HG03280 (cell line): Measurements from ENCODE around the gene TSPAN1.
A peak's percentile ranks its signal among the peaks of the same experiment; 100 is the strongest.

Source experiments
- ATAC-seq: cut with Tn5 transposase; IDR thresholded peaks from one replicate; pipeline ENCODE4 v1.9.1; 2021; ENCODE audit warnings: mild to moderate bottlenecking, moderate library complexity; ENCODE audit not compliant: unreplicated experiment

Gene TSPAN1

DNA sequence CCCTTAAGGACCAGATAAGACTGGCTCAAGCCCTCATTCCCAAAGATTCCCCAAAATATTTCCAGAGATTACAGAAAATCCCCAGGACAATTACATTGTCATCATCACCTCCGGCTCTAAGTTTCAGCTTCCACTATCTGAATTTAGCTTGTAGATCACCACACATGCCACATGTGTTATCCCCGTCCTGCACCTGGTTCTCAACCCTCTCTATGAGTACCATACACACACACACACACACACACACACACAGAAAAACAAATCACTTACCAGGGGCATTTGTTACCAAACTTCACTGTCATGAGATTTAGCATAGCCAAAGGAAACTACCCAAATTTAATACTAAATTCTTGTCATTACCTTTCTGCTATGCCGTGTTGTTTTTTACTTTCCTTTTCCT, 15.4 kb upstream of the TSPAN1 start:
- ATAC-seq: no peak

DNA sequence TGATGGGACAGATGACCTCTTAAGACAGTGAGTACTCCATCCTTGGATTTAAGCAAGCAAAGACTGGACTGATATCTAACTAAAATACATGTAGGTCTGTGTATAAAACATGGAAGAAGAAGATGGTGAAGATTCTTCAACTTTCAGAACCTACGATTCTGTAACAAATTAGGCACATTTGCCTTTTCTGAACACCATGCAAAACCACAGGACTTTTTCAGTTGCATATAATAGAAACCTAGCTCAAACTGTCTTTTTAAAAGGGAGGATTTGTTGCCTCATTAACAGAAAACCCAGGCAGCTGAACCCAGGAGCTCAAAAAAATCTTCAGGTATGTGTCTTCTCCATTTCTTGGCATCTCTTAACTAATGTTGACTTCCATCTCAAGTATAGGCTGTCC, 14.7 kb upstream of the TSPAN1 start:
- no peak for ATAC-seq

DNA sequence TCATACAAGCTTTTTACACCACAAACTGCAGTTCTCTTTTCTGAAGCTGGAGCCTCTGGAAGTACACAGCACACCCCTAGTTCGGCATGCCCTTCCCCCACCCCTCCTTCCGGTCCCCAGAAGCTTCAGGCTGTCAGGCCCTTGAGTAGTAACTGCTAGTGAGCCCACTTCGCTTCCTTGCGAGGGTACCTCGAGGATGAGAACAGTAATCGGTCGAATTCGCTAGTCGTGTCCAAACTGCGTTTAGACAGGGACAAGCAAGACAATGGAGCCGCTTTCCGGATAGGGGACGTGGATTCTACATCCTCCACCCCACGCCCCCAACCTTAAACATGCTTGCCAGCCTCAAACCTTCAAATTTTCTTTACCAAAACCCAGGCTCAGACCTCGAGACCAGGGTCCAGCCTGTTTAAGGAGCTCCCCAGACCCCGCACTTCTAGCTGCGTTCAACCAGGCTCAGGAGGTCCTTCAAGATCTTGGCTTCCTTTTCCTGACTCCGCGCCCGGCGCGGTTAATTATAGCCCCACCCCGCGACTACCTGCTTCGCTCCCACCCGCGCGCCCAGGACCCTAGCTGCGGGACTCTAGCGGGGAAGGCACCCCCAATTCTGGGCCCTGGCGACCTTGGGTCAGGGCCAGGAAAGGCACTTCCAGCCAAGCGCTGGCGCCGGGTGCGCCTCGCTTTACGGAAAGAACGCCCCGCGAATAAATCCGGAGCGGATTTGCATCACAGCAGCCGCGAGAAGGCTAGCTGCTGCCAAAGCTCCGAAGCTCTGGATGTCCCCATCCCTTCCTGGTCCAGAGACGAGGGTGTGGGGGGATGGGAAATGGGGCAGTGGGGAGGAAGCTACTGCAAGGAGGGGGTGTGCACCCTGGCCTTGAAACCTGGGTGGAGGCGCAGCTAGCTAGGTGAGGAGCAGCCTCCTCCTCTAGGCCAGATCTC, 8.1 kb upstream of the TSPAN1 start:
- no peak for ATAC-seq

DNA sequence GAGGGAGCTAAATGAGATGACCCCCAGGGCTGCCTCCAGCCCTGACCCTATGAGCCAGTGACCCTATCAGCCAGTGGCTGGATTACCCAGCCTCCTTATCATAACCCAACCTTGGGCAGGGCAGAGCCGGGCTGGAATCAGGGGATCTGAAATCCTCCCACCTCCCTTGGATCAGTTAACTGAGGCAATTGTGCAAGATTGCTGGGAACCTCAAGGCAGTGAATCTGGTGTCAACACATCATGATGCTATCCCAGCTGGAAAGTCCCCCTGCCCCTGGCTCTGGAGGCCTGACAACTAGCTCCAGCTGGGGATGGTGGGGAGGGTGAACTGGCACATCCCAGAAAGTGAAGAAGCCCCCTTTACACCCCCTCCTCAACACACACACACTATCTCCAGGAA, 6.4 kb upstream of the TSPAN1 start:
- no peak for ATAC-seq

DNA sequence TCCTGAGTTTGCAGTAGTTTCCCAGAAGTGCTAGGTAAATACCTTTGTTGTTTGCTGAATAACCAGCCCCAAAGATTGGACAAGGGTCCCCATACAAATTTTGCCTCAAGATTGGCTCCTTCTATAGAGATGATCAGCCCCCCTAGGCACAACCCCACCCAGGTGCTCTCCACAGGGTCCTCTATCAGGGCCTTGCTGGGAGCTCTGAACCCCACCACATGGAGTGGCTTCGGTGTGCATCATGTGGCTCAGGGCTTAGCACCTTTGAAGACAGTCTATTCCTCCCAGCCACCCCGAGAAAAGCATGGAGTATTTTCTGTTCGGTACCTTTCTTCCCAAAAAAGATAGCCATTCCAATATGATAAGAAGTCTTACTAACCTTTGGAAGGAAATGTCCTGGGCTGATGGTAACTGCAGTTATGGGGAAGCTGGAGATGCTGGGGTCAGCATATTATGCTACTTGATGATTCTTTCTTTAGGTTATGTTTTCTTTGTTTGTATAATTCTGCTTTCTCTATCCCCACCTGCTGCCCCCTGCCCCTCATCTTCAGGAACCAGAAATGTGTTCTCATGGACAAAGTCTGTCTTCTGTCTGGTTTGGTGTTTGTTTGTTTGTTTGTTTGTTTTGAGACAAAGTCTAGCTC, 5.0 kb upstream of the TSPAN1 start:
- no peak for ATAC-seq

DNA sequence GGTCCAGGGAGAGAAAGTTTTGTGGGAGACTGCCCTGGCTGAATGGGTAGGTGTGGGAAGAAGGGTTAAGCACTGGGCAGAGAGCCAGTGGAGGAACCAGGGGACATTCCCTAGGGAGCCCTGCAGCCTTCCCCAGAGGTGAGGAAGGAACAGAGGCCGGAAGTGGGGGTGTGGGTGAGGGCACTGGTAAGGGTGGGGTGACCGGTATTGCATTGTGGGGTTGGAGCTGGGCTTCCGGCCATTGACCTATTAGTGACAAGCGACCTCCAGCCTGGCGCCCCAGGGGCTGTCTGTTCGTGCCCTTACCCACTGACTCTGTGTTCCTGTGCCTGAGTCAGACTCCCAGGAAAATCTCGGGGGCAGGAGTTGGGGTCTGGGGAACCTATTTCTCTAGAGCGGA, 3.5 kb upstream of the TSPAN1 start:
- no peak for ATAC-seq

DNA sequence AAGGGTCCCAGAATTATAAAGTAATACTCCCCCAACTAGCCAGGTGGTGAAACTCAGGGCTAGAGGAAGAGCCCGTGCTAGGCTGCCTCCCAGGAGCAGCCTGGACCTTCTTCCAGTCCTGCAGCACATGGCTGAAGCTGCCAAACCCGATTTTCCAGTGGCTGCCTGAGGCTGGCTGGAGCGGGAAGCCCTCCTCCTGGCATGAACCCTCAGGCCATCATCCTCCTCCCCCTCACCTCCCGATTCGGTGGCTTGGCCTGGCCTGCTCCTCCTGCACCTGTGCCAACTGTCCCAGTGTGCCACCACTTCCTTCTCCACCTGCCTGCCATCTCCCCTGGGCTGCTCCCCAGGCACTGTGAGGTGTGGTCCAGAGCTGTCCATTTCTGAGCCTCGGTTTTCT, 3.0 kb upstream of the TSPAN1 start:
- ATAC-seq: no peak

DNA sequence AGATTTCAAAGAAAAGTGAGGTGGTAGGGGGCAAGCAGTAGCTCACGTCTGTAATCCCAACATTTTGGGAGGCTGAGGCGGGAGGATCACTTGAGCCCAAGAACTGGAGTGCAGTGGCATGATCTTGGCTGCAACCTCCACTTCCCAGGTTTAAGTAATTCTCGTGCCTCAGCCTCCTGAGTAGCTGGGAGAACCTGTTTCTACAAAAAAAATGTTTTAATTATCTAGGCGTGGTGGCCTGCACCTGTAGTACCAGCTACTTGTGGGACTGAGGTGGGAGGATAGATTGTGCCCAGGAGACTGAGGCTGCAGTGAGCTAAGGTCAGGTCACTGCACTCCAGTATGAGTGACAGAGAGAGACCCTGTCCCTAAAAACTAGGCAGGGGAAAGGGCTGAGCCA, 2.6 kb upstream of the TSPAN1 start:
- ATAC-seq: no peak

DNA sequence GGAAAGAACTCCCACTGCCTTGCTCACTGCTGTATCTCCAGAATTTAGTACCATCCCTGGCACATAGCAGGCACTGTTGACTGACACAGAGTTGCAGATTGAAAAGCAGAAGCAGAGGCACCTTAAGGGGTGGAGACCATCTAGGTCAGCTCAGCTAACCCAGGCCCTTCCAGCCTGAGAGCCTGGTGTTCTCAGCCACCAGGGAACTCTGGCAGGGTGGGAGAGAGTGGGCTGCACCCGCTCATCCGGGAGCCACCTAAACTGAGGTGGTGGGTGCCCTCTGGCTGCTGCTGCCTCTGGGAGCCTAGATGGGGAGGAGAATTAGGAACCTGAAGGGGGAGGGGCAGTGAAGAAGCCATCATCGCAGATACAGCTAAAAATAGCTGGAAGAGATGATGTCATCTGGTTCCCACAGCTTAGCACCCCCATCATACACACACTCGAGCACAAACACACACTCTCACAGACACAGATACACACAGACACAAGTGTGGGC, 1.5 kb upstream of the TSPAN1 start:
- no peak for ATAC-seq

DNA sequence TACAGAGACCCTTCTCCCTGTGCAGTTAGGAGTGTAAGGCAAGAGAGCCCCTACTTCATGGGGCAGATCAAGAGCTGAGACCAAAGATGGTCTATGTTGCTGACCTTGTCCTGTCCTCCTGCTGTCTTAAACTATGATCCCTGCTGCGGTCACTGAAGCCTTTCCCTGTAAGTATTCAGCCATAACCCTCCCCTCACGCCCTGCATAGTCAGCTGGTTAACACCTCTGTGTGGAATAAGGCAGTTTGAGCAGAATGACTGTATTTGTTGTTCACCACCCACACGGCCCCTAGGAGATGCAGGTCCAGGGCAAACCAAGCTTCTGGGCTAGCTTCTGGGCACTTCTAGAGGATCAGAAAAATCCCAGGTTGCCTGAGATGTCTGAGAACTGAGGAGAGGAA, 356 bp downstream of the TSPAN1 start:
- ATAC-seq: no peak

DNA sequence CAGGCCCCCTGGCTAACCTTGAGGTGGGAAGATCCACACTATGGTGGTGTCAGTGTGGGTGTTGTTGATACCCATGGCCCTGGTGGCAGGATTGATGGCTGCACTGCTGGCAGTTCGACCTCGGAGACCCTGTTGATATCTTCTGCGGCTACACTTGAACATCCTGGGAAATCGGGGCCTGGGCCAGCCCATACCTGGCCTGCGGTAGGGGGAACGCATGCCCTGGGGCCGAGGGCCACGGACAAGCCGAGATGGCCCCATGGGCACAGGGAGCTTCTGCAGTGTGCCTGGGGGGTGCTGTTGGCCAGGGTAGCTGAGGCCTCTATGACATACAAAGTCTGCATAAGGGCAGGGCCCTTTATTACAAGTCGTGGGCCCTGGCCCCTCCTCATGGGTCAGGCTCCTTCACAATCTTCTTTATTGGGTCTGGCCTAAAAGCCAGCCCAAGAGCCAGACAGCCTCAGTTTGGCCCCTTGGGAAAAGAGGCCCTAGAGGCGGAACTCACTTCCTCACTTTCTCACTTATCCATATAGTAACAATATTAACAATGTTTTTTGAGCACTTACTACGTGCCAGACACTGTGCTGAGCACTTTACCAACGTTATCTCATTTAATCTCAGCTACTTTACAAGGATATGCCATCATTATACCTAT, 1.5 kb downstream of the TSPAN1 start, which contains the start of gene P3R3URF:
Gene P3R3URF, minus strand, starts transcription at position 278 of the 655 bp plus-strand sequence. Its CDS starts 17 bp downstream, at position 261.
- ATAC-seq: no peak

DNA sequence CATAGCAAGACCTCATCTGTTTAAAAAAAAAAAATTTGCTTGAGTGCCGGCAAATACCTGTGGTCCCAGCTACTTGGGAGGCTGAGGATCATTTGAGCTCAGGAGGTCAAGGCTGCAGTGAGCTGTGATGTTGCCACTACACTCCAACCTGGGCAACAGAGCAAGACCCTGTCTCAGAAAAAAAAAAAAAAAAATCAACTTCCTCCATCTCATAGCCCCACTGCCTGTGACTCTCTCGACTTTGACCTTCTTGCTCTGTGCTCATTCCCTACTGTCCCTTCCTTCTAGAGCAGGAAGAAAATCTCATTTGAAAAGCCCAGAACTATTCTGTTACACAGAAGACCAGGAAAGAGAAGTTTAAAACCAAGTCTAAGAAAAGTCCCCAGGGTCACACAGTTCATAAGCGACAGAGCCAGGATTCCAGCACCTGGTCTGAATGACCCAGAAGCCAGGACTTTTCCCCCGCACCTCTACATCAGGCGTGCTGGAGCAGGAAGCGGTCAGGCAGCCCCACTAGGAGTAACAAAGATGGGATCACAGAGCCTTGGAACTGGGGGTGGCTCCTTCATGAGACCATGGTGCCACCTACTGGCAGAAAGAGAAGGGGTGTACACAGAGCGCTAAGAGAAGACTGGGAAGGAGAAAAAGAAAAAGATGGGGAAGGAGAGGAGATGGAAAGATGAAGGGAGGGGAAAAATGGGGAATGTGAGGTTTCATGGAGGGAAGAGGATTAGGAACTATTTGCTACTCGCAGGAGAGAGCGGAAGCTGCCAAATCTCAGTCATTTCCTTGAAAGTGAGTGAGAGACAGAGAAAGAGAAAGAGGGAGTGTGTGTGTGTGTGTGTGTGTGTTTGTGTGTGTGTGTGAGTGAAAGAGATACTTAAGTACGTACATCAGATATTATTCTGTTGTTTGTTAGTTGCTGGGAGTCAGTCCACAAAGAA, 4.5 kb downstream of the TSPAN1 start:
- ATAC-seq: peak; percentile 46

DNA sequence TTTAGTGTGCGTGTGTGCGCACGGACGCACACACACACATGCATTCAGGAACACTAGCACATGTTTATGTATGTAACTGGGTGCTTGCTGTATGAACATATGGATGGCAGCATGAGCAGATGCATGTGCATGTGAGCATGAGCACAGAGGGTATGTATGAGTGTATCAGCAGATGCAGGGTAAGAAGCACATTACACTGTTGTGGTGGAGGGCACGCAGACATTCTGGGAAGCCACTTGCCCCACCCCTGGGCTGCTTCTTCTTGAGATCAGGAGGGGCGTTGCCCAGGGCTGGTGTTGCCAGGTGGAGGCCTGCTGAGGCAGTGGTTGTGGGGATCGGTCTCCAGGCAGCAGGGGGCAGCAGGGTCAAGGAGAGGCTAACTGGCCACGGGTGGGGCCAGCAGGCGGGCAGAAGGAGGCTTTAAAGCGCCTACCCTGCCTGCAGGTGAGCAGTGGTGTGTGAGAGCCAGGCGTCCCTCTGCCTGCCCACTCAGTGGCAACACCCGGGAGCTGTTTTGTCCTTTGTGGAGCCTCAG, 5.3 kb downstream of the TSPAN1 start:
- ATAC-seq: no peak

DNA sequence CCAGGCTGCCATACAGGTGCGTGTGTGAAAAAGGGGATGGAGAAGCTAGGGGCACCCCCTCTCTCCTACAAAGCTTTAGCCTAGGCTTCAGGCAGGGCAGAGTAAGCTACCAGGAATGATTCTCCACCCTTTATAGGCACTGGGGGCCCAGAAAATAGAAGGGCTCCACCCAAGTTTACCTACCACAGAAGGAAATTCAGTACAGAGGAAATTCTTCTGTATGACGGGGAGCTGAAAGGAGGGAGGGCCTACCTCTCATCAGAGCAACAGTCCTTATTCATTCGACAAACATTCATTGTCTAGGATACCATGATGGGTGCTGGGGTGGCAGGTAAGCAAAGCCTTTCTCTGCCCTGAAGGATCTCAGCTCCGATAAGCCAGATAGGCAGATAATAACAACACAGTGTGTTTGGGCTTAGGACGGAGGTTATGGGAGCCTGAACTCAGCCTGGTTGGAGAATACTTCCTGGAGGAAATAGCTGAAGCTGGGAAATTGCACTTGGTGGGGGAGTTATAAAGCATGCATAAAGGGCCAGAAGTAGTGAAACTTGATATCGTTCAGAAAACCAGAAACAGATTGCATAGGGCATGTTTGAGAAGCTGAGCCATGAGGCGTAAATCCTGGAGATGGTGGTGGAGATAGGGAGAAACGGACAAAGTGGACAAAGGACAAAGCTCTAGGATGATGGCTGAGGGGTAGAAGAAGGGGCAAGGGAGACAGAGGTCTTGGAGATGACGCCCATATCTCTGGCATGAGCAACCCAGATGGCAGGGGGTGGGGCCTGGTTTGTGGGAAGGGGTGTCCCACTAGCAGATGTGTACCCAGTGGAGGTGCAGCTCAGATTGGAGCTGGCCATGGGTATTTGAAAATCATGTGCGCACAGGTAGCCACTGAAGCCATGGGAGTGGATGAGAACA, 6.7 kb downstream of the TSPAN1 start:
- no peak for ATAC-seq

DNA sequence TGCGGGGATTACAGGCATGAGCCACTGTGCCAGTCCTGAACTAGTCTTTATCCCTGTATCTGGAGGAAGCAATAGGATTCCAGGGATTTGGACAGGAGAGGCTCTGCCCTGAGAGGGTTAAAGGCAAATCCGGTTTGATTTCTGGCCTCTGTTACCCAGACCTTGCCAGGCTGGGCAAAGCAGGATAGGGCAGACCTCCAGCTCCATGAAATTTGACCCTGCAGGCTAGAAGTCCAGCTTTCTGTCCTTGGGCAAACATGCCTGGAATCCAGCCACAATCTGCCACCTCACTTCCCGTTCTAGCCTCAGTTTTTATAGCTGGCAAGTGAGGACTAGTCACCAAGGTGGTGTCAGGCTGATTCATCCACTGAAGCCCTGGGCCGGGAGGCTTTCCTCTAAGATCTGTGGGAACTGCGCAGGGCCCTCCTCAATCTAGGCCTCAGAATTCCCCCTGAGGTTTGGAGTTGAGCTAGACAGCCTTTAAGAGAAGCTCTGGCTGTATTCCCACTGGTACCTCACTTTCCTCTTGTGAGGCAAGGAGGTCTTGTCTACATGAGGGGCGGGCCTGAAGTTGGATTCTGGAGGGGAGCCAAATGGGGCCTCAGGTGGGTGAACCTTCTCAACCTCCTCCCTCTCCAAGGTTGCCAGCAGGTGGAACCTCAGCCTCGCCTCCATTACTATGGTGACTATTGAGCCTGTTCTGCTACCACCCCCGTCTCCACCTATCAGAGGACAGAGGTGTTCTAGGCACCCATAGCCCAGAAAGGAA, 8.4 kb downstream of the TSPAN1 start:
- ATAC-seq: no peak

DNA sequence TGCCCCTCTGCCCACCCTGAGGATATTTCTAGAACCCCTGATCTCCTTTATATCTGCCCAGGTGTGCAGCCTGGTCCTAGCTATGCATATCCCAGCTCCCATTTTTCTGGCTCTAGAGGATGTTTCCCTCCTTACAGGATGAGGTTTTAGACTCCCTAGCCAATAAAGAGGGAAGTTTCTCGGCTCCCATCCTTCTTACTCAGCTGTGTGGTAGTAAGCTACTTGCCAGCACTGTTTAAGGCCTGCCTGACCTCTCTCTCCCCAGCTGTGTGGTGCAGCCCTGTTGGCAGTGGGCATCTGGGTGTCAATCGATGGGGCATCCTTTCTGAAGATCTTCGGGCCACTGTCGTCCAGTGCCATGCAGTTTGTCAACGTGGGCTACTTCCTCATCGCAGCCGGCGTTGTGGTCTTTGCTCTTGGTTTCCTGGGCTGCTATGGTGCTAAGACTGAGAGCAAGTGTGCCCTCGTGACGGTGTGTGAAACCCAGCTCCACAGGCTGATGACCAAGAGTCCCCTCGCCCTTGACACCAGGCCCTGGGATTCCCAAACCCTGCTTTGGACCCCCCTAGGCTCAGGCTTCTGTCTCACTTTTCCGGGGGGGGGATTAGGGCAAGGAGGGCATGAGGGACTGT, 9.2 kb downstream of the TSPAN1 start:
- ATAC-seq: no peak

DNA sequence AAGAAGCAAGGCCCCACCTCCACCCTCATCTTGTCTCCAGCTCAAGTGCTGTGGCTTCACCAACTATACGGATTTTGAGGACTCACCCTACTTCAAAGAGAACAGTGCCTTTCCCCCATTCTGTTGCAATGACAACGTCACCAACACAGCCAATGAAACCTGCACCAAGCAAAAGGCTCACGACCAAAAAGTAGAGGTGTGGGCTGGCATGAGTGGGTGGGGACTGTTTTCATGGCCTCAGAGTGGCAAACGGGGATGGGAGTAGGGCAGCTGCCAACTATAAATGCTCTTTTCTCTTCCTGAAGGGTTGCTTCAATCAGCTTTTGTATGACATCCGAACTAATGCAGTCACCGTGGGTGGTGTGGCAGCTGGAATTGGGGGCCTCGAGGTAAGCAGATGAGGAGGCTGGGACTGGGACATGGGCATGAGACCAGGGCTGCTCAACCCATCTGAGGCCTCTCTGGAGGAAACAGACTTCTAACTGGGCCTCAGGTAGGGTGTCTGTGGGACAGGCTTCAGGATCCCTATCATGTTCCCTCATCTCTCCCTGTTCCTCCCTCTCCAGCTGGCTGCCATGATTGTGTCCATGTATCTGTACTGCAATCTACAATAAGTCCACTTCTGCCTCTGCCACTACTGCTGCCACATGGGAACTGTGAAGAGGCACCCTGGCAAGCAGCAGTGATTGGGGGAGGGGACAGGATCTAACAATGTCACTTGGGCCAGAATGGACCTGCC, 10.2 kb downstream of the TSPAN1 start:
- ATAC-seq: no peak
